HG02970 (cell line): ENCODE data around the gene PDZD8.
A peak's percentile ranks its signal among the peaks of the same experiment; 100 is the strongest.

Experiments used
- ATAC-seq: cut with Tn5 transposase; IDR thresholded peaks from one replicate; pipeline ENCODE4 v1.9.1; 2021; ENCODE audit warnings: mild to moderate bottlenecking, moderate library complexity, moderate number of reproducible peaks; ENCODE audit not compliant: unreplicated experiment, low FRiP score

Gene PDZD8

GRCh38 chr10:117375360-117376178 is at the start of gene PDZD8:
Gene PDZD8, minus strand, starts transcription at chr10:117375440. Its CDS starts 213 bp downstream, at chr10:117375227.
- peak; percentile 88 for ATAC-seq

GRCh38 chr10:117424171-117424570 is 48.9 kb upstream of the PDZD8 start:
- ATAC-seq: no peak

GRCh38 chr10:117421985-117422384 is 46.7 kb upstream of the PDZD8 start:
- no peak for ATAC-seq

GRCh38 chr10:117420768-117421167 is 45.5 kb upstream of the PDZD8 start:
- ATAC-seq: no peak

GRCh38 chr10:117419921-117420320 is 44.7 kb upstream of the PDZD8 start:
- ATAC-seq: no peak

GRCh38 chr10:117419159-117419558 is 43.9 kb upstream of the PDZD8 start:
- no peak for ATAC-seq

GRCh38 chr10:117418121-117418520 is 42.9 kb upstream of the PDZD8 start:
- no peak for ATAC-seq

- ATAC-seq: no peak
Measured at GRCh38 chr10:117417196-117417595, 42.0 kb upstream of the PDZD8 start.

- no peak for ATAC-seq
Measured at GRCh38 chr10:117413928-117414618, 38.8 kb upstream of the PDZD8 start.

GRCh38 chr10:117412469-117413010 is 37.3 kb upstream of the PDZD8 start:
- ATAC-seq: no peak

GRCh38 chr10:117411479-117412399 is 36.5 kb upstream of the PDZD8 start:
- no peak for ATAC-seq

- ATAC-seq: no peak
Measured at GRCh38 chr10:117410557-117410956, 35.3 kb upstream of the PDZD8 start.

- no peak for ATAC-seq
Measured at GRCh38 chr10:117409549-117410305, 34.5 kb upstream of the PDZD8 start.

GRCh38 chr10:117408436-117409384 is 33.5 kb upstream of the PDZD8 start:
- ATAC-seq: no peak

- ATAC-seq: no peak
Measured at GRCh38 chr10:117405730-117406129, 30.5 kb upstream of the PDZD8 start.

GRCh38 chr10:117400329-117400728 is 25.1 kb upstream of the PDZD8 start:
- ATAC-seq: no peak

- no peak for ATAC-seq
Measured at GRCh38 chr10:117399341-117400196, 24.3 kb upstream of the PDZD8 start.

GRCh38 chr10:117398029-117398428 is 22.8 kb upstream of the PDZD8 start:
- no peak for ATAC-seq
